GM19238 (cell line): ENCODE measurements around the gene PNPLA8.
"Not testable (repeated sequence)": the region's sequence is repeated elsewhere in the genome, so short reads cannot be mapped to it uniquely, and the experiment has no call there.

Experiments
- DNase-seq: peaks from one replicate; pipeline ENCODE4 v3.0.0; 2011; ENCODE audit warnings: low spot score; ENCODE audit not compliant: insufficient read length

PNPLA8 gene

DNA sequence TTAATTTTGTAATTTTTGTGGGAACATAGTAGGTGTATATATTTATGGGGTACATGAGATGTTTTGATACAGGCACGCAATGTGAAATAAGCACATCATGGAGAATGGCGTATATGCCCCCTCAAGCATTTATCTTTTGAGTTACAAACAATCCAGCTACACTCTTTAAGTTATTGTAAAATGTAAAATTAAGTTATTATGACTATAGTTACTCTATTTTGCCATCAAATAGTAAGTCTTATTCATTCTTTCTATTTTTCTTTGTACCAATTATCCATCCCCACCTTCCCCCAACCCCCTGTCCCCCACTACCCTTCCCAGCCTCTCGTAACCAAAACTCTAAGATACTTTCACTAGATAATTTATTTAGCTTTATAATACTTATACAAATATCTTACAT is 7.8 kb upstream of the PNPLA8 start:
- no peak for DNase-seq

- no peak for DNase-seq
These were observed 3.4 kb upstream of the PNPLA8 start for GRCh38 chr7:108529341-108529740.

GRCh38 chr7:108528183-108528712 is 2.3 kb upstream of the PNPLA8 start:
- no peak for DNase-seq

- no peak for DNase-seq
These were observed 758 bp upstream of the PNPLA8 start for GRCh38 chr7:108526768-108527017.

DNA sequence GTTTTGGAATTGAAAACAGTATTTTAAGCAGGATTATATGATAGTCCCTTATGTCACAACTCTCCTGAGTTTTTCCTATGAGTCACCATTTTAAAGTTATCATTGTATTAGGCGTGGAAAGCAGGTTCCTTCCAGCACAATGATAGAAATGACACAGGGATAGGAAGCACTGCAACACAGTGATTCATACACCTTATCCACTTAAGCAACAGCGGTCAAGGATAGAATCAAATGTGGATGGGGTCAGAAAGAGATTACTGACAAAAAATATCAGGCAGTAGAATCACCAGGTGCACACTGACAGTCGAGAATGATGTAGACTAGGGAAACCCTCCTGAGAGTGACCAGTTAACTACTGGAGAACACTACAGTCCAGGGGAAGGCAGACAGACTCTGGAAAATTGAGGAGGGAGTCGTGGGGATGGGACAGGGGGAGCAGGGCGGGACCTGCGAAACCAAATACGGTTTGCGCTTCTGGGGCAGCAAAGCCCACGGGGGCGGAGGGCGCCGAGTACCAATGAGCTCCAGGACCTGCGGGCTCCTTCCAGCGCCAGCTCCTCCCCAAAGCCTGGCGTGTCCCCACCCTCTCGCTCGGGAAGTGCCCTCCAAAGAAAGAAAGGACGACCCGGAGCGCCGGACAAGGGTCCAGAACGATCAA is 479 bp downstream of the PNPLA8 start:
- DNase-seq: peak; percentile 32

GRCh38 chr7:108522780-108523179 is 3.2 kb downstream of the PNPLA8 start:
- DNase-seq: no peak

- DNase-seq: no peak
These were observed 8.0 kb downstream of the PNPLA8 start for GRCh38 chr7:108517951-108518350.

DNA sequence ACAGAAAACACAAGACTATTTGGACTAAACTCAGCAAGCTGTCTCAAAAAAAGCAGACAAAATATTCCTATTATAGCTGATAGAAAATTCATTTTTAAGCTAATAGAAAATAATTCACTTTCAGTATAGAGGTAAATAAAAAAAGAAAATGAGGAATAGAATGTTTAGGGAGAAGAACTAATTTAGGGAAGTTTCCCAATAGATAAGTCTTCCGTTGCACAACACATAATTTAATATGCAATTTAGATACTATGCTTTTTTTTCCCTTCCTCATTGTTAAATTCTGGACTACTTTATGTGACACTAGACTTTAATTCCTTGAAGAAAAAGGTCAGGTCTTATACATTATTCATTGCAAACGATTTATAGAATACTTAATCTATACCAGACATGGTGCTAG is 10.3 kb downstream of the PNPLA8 start:
- DNase-seq: no peak

DNA sequence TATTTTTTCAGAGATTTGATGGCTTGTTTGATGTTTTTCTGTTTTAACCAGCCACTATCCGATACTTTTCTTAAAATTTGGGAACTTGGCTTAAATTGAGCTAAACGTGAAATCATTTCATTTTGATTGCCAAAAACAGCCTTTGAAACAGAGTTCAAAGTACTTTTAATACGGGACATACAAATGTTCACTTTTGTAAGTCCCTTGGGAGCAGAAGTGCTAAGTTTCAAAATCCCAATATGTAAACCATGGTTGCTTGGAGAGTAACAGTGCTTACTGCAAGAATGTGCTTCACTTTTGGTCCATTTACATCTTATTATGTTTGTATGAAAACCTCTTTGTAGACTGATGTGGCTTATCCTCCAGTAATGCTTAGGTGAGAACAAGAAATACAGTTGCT is 10.9 kb downstream of the PNPLA8 start:
- DNase-seq: no peak

DNA sequence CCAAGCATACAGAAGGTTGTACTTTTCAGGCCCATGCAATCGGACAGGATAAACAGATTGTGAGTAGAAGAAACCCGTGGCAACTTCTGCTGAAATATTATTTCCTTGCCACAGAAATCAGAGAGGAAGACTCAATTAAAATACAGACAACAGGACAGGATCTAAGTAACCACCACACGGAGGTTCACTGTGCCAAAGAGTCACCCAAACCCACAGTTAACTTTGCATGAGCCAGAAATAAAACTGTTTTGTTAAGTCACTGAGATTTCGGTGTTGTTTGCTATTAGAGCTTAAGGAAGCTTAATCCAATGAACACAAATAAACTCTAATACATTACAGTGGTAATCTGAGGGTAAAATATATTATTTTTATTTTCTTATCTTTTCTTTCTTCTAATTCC is 14.0 kb downstream of the PNPLA8 start:
- DNase-seq: no peak

DNA sequence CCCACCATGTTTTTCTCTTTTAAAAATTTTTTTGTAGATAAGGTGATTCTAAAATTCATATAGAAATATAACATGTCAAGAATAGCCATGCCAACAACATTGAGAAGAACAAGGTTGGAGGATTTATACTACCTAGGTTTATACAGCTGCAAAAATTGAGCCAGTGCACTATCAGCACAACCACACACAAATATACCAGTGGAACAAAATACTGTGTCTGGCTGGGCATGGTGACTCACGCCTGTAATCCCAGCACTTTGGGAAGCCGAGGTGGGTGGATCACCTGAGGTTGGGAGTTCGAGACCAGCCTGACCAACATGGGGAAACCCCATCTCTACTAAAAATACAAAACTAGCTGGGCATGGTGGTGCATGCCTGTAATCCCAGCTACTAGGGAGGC is 21.4 kb downstream of the PNPLA8 start:
- not testable (repeated sequence) for DNase-seq

DNA sequence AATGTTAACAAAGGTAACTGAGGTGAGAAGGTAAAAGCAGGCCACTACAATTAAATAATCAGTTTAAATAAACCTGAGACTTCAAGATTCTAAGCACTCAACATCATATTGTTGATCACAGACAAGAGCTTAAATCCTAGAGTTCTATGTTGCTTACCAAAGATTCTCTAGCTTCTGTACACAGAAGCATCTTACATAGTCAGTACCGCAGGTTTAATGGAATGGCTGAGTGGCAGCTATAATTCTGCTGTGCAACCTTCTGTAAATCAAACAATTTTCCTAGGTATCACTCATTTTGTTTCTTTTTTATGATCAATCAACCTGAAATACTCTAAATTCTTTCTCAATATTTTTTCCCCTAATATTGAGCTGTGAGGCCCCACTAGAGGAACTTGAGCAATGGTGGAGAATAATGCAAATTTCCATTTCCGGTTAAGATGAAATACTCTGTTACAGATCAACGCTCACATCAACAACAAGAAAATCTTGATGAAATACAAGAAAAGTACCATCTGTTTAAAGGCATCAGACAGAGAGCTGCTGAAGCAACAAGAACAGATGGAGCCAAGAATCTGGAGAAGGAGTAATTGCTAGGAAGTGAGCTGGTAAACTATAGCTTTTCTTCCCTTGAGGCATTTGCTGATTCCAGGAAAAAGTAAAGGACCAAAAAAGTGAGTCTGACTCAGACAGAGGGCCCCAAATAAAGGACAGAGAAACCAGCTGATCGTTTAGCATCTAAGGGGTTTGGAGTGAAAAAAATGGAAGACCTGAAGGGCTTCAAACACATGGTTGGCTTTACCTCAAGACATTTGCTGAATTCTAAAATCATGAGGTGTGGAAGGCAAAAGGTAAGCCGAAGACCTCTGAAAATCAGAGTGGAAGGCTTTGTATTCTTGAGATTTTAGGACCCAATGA is 22.6 kb downstream of the PNPLA8 start:
- no peak for DNase-seq

- DNase-seq: no peak
These were observed 26.4 kb downstream of the PNPLA8 start for GRCh38 chr7:108499566-108499965.

DNA sequence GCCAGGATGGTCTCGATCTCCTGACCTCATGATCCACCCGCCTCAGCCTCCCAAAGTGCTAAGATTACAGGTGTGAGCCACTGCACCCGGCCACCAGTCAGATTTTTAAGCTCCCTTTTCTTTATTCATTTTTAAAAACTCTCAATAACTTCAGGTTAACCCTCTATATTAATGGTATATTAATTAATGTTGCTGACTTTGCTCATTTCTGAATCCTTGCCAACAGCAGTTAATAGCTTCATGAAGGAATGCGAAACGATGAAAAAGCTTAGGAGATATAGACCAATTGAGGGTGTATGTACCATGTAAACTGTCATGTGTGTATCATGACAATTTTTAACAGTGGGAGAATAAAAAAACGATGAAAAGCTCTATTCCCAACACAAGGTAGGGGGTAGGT is 27.5 kb downstream of the PNPLA8 start:
- no peak for DNase-seq

- DNase-seq: peak; percentile 19
These were observed 28.7 kb downstream of the PNPLA8 start for GRCh38 chr7:108497082-108497725.

- no peak for DNase-seq
These were observed 33.2 kb downstream of the PNPLA8 start for GRCh38 chr7:108492742-108493141.

- no peak for DNase-seq
These were observed 37.0 kb downstream of the PNPLA8 start for GRCh38 chr7:108488768-108489538.

GRCh38 chr7:108487646-108488045 is 38.3 kb downstream of the PNPLA8 start:
- no peak for DNase-seq

- DNase-seq: no peak
These were observed 39.5 kb downstream of the PNPLA8 start for GRCh38 chr7:108486291-108486966.

DNA sequence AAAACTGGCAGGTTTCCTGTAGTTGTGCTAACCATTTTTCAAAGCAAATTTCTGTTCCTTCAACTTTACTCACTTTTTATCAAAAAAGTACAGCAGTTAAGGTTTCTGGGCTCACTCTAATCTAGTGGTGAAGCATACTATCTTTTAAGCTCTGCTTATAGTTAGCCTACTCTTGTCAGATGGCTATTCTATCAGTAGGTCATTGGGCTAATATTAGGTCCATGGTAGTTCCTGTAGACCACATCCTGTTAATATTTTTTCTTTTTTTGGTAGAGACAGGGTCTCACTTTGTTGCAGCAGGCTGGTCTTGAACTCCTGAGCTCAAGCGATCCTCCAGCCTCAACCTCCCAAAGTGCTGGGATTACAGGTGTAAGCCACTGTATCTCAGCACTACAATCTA is 41.8 kb downstream of the PNPLA8 start:
- DNase-seq: no peak

DNA sequence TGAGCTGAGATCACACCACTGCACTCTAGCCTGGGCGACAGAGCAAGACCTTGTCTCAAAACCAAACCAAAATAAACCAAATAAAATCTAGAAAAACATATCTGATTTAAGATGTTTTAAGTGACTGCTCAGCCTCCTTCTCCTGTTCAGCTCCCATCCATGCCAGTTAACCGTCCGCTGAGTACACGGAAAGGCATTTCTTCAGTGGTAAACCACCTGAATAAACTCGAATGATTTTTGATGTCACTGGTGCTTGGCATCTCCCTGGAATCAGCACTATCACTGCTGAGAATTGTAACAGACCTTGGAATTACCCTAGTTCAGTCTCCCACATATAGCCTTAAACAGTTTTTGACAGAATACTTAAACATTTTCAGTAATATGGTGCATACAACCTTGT is 45.6 kb downstream of the PNPLA8 start:
- DNase-seq: no peak
